Glutamatergic neuron (in vitro differentiated cells): Measurements from ENCODE around the gene FYCO1. TPM values are rescaled to one million over a fixed set of nuclear protein-coding genes. Genes with fewer than 3 reads are reported as not detected.

Experiments
- DNase-seq: peaks from one replicate; pipeline ENCODE4 v3.0.0; 2022
- H3K27ac Mint-ChIP-seq: one replicate; pipeline ENCODE4 v1.8.0; 2020; ENCODE audit warnings: mild to moderate bottlenecking, mixed read lengths, inconsistent platforms; ENCODE audit not compliant: unreplicated experiment
- H3K27me3 Mint-ChIP-seq: one replicate; pipeline ENCODE4 v1.8.0; 2020; ENCODE audit warnings: mild to moderate bottlenecking, moderate library complexity, mixed read lengths, inconsistent platforms; ENCODE audit not compliant: unreplicated experiment
- H3K36me3 Mint-ChIP-seq: one replicate; pipeline ENCODE4 v1.8.0; 2020; ENCODE audit warnings: mild to moderate bottlenecking, mixed read lengths, inconsistent platforms; ENCODE audit not compliant: unreplicated experiment
- H3K4me1 Mint-ChIP-seq: one replicate; pipeline ENCODE4 v1.8.0; 2020; ENCODE audit warnings: mild to moderate bottlenecking, low read depth, mixed read lengths, inconsistent platforms; ENCODE audit not compliant: unreplicated experiment
- H3K4me3 Mint-ChIP-seq: one replicate; pipeline ENCODE4 v1.8.0; 2020; ENCODE audit warnings: mild to moderate bottlenecking, mixed read lengths, inconsistent platforms; ENCODE audit not compliant: unreplicated experiment
- H3K9me3 Mint-ChIP-seq: one replicate; pipeline ENCODE4 v1.8.0; 2020; ENCODE audit warnings: mild to moderate bottlenecking, moderate library complexity, mixed read lengths, inconsistent platforms; ENCODE audit not compliant: unreplicated experiment
- CTCF ChIP-seq: fragments of 200-600 bp; sonication (generic); IDR thresholded peaks from one replicate; pipeline ENCODE4 v1.5.0; 2021; ENCODE audit not compliant: partially characterized antibody, unreplicated experiment
- total RNA-seq: library from RNA; stranded (reverse); fragmentation: NEBNext Ultra II Directional; extraction: Animal tissue kit (Norgen Biotek cat#: 25700); gene quantifications from one replicate; pipeline ENCODE4 v1.2.1, GENCODE V29; 2021; ENCODE audit not compliant: unreplicated experiment

Gene FYCO1
- total RNA-seq, 1 donor from 2014 or later: 3.8 TPM

GRCh38 chr3:45940781-45941365 lies 54.8 kb downstream of the FYCO1 start:
- Mint-ChIP-seq H3K4me3 (no peak overlapping the region), H3K27ac (no peak overlapping the region), H3K9me3 (peaks cover 2% of the 10 kb centered on the region), H3K27me3 (peaks cover 2% of the 10 kb centered on the region), H3K36me3 (no peaks in the 10 kb centered on the region), H3K4me1 (peaks cover 6% of the 10 kb centered on the region)
- TF ChIP-seq CTCF: no peak
- DNase-seq: no peak

- peaks cover under 1% of the 10 kb centered on the region for H3K9me3 Mint-ChIP-seq
- H3K4me3 Mint-ChIP-seq: no peak overlapping the region
- no peak for TF ChIP-seq CTCF
- H3K27ac Mint-ChIP-seq: no peak overlapping the region
- DNase-seq: no peak
- no peaks in the 10 kb centered on the region for H3K36me3 Mint-ChIP-seq
- H3K27me3 Mint-ChIP-seq: peaks cover 2% of the 10 kb centered on the region
- H3K4me1 Mint-ChIP-seq: peaks cover 6% of the 10 kb centered on the region
Measured at GRCh38 chr3:45940004-45940780, 55.4 kb downstream of the FYCO1 start.

- no peak for DNase-seq
- no peak overlapping the region for H3K27ac Mint-ChIP-seq
- no peaks in the 10 kb centered on the region for H3K9me3 Mint-ChIP-seq
- peaks cover 2% of the 10 kb centered on the region for H3K27me3 Mint-ChIP-seq
- no peak for TF ChIP-seq CTCF
- no peaks in the 10 kb centered on the region for H3K36me3 Mint-ChIP-seq
- no peak overlapping the region for H3K4me3 Mint-ChIP-seq
- H3K4me1 Mint-ChIP-seq: peaks cover 6% of the 10 kb centered on the region
Measured at GRCh38 chr3:45939341-45939771, 56.3 kb downstream of the FYCO1 start.

GRCh38 chr3:45938864-45939263 lies 56.8 kb downstream of the FYCO1 start:
- H3K9me3 Mint-ChIP-seq: no peaks in the 10 kb centered on the region
- DNase-seq: peak; percentile 81
- H3K36me3 Mint-ChIP-seq: no peaks in the 10 kb centered on the region
- H3K27ac Mint-ChIP-seq: no peak overlapping the region
- H3K27me3 Mint-ChIP-seq: peaks cover 2% of the 10 kb centered on the region
- H3K4me1 Mint-ChIP-seq: peaks cover 6% of the 10 kb centered on the region
- peak; percentile 85 for TF ChIP-seq CTCF
- no peak overlapping the region for H3K4me3 Mint-ChIP-seq

- H3K36me3 Mint-ChIP-seq: no peaks in the 10 kb centered on the region
- DNase-seq: no peak
- no peaks in the 10 kb centered on the region for H3K9me3 Mint-ChIP-seq
- TF ChIP-seq CTCF: no peak
- H3K4me1 Mint-ChIP-seq: peaks cover 6% of the 10 kb centered on the region
- no peak overlapping the region for H3K27ac Mint-ChIP-seq
- no peak overlapping the region for H3K4me3 Mint-ChIP-seq
- H3K27me3 Mint-ChIP-seq: peaks cover 2% of the 10 kb centered on the region
Measured at GRCh38 chr3:45938043-45938435, 57.6 kb downstream of the FYCO1 start.
